ENCODE measurements around the gene C15orf62.

C15orf62 gene

DNA sequence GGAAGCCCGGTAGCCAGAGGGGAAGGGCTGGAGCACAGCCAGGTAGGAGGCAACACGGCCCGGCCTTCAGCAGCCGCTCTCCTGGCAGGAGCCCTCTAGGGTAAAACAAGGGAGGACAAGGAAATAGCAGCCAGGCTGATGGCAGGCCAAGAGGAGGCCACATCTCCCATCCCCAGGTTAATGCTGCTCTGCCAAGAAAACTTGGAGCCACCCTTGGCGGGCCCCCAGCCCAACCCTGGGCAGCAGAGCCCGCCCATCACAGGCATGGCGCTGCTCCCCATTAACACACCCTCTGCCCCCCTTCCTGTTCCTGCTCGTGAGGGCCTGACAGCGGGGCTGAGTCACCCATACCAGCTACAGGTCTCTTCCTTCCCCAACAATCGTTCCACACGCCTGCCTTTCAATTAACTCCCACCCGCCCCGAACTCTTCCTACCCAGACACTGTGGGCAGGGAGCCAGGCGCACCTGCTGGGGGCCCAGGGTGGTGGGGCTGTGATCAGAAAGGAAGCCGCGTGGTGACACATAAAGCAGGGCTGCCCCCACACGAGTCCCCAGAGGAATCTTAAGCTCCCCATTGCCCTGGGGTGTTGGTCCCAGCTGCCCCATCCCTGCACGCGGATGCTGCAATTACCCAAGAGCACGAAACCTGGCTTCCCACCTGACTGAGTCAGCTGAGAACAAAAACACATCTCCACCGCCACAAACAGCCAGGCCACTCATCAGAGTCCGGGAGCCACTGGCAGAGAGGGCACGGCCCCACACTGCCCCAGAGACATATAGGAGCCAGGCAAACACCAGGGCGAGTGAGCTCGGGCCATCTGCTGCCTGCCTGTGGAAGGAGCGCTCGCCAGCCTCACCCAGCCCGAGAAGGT lies at the start of gene C15orf62:
Gene C15orf62, plus strand, starts transcription at position 707 of the 873 bp plus-strand sequence. CDS start 516 bp downstream, outside the sequence.
- peak in 3 of 10 donors; percentile 41 to 87 (median 85) for DNase-seq
- intact Hi-C loops (cut with DNase I): no loop called here

- no peak for DNase-seq
- intact Hi-C loops (cut with DNase I): no loop called here
Observed at GRCh38 chr15:40721701-40722100, 48.1 kb upstream of the C15orf62 start.

DNA sequence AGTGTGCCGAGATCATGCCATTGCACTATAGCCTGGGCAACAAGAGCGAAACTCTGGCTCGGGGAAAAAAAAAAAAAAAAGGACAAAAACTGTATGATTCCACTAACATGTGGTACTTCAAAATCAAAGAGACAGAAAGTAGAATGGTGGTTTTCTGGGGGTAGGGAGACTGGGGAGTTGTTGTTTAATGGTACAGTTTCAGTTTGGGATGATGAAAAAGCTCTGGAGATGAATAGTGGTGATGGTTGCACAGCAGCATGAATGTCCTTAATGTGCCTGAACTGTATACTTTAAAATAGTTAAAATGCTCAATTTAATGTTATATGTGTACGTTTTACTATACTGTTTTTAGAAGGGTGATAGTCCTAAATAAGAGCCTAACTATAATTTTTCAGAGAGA lies 47.4 kb upstream of the C15orf62 start:
- intact Hi-C loops (cut with DNase I): no loop called here
- DNase-seq: no peak

- DNase-seq: no peak
- intact Hi-C loops (cut with DNase I): no loop called here
Observed at GRCh38 chr15:40722934-40723333, 46.8 kb upstream of the C15orf62 start.

GRCh38 chr15:40723919-40724318 lies 45.9 kb upstream of the C15orf62 start:
- DNase-seq: no peak
- intact Hi-C loops (cut with DNase I): no loop called here

GRCh38 chr15:40731034-40731433 lies 38.7 kb upstream of the C15orf62 start:
- intact Hi-C loops (cut with DNase I): no loop called here
- no peak for DNase-seq

GRCh38 chr15:40736575-40736974 lies 33.2 kb upstream of the C15orf62 start:
- DNase-seq: no peak
- intact Hi-C loops (cut with DNase I): no loop called here

- intact Hi-C loops (cut with DNase I): no loop called here
- no peak for DNase-seq
Observed at GRCh38 chr15:40737048-40737447, 32.7 kb upstream of the C15orf62 start.

DNA sequence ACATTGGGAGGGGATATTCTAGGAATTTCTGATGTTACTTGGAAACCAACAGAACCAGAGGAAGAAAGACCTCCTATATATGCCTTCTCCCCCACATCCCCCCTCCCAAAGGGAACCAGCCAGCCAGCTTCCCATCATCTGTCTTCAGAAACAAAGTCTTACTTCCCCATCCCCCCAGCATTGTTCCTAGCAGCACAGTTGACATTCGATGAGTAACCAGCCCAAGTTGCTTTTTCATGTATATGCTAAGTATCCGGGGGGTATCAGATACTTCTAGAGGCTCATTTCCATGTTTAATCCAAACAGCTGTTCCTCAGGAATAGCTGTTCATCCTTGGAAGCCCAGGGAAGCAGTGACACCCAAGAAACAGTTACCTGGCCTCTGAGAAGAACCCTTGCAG lies 30.7 kb upstream of the C15orf62 start:
- intact Hi-C loops (cut with DNase I): no loop called here
- DNase-seq: no peak

GRCh38 chr15:40739854-40740253 lies 29.9 kb upstream of the C15orf62 start:
- intact Hi-C loops (cut with DNase I): no loop called here
- DNase-seq: no peak

GRCh38 chr15:40743485-40743901 lies 26.3 kb upstream of the C15orf62 start:
- DNase-seq: peak in 1 of 10 donors; percentile 11
- intact Hi-C loops (cut with DNase I): no loop called here

DNA sequence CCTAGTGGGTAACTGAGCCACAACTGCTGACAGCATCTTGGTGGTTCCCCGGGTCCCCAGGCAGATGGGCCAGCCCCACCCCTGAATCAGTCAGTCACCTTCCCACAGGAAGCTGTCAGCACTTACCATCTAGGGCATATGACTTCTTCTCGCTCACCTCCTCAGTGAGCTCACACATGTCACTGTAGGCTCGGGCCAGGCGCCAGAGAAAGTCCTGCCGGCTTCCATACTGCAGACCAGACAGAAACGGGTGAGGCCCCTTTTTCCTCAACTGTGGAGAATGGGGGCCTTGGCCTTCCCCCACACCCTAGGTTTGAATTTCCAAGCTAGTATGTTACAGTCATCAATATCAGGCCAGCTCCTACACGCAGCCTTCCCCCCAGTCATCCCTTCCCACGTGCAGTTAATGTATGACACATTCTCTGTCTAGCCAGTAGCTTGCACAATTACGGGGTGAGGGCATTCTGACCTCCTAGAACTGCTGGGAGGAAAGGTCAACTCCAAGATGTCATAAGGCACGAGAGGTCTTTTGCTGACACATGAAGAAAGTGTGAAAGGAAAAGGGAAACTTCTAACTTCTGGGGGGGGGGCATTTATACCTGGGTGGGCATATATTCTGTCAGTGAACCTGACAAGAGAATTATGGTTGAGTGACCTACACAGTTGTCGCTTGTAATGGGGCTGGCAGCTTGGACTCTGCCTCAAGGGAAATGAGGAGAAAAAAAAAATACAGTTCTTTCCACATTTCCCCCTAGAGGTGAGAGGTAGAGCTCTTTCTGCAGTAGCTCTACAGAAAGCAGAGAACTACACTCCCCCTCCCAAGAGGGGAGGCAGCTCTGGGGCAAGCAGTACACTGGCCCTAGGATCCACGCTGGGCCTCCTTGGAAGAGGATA lies 25.6 kb upstream of the C15orf62 start:
- peak in 1 of 10 donors; percentile 82 for DNase-seq
- intact Hi-C loops (cut with DNase I): no loop called here

- intact Hi-C loops (cut with DNase I): no loop called here
- DNase-seq: no peak
Observed at GRCh38 chr15:40744815-40745152, 25.0 kb upstream of the C15orf62 start.

GRCh38 chr15:40746916-40747418 lies 22.8 kb upstream of the C15orf62 start:
- intact Hi-C loops (cut with DNase I): no loop called here
- DNase-seq: peak in 1 of 10 donors; percentile 49

- peak in 1 of 10 donors; percentile 67 for DNase-seq
- intact Hi-C loops (cut with DNase I): no loop called here
Observed at GRCh38 chr15:40747685-40748631, 21.8 kb upstream of the C15orf62 start.

GRCh38 chr15:40749151-40749630 lies 20.6 kb upstream of the C15orf62 start:
- intact Hi-C loops (cut with DNase I): no loop called here
- DNase-seq: peak in 1 of 10 donors; percentile 36

GRCh38 chr15:40750885-40751284 lies 18.9 kb upstream of the C15orf62 start:
- DNase-seq: peak in 1 of 10 donors; percentile 49
- intact Hi-C loops (cut with DNase I): loop anchor here (10.0 kb wide), 1 partner anchor 186 kb away; the partner anchor contains the start of genes CCDC32 and RPUSD2

DNA sequence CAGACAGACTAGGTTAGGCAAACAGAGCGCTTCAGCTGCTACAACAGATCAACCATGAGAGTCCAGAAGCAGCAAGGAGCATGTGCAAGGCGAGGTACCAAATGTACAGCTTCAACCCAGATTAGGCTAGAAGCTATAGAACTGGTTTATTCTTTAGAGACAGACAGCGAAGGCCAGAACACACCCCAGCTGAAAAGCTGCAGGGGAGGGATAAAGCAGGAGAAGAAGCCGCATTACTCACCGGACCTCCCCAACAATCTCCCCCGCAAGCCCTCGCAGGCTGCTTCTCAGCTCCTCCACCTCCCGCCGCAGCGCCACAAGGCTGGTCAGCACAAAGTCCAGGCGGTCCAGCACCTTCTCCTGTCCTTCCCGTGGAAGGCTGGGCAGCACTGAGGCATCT lies 18.0 kb upstream of the C15orf62 start:
- intact Hi-C loops (cut with DNase I): loop anchor here (2.0 to 10.0 kb wide), 2 partner anchors 141 to 187 kb away; partner anchors contain the start of genes CCDC32 and RPUSD2
- peak in 2 of 10 donors; percentile 89 to 91 for DNase-seq

- DNase-seq: peak in 3 of 10 donors; percentile 28 to 86 (median 82)
- intact Hi-C loops (cut with DNase I): loop anchor here (10.0 kb wide), 1 partner anchor 190 kb away; the partner anchor contains the start of genes CCDC32 and RPUSD2
Observed at GRCh38 chr15:40754574-40754882, 15.3 kb upstream of the C15orf62 start.
